OCI-LY1 (cell line): Measurements from ENCODE around the gene SNRNP200.

Source experiments
- H2AFZ ChIP-seq: fragments of 200-600 bp; sonication (generic), shearing (Covaris generic); 2 replicates; pipeline ENCODE4 v1.6.0; 2014; ENCODE audit warnings: antibody characterized with exemption, mild to moderate bottlenecking, low read length
- H3F3A ChIP-seq: fragments of 200-600 bp; sonication (generic), shearing (Covaris generic); 2 replicates; pipeline ENCODE4 v1.6.0; 2014; ENCODE audit warnings: mild to moderate bottlenecking, antibody characterized with exemption, low read length, moderate library complexity; ENCODE audit not compliant: insufficient read depth
- H3K27ac ChIP-seq: fragments of 200-600 bp; sonication (generic); 2 replicates; pipeline ENCODE4 v1.5.1; 2014; ENCODE audit warnings: low read length, mixed run types, mild to moderate bottlenecking, low read depth; ENCODE audit not compliant: poor library complexity, severe bottlenecking
- H3K27me3 ChIP-seq: fragments of 200-600 bp; sonication (generic); 2 replicates; pipeline ENCODE4 v1.6.0; 2014; ENCODE audit warnings: antibody characterized with exemption, mild to moderate bottlenecking, low read length, moderate library complexity; ENCODE audit not compliant: insufficient read depth
- H3K36me3 ChIP-seq: fragments of 200-600 bp; sonication (generic); 2 replicates; pipeline ENCODE4 v1.6.1; 2014; ENCODE audit warnings: mild to moderate bottlenecking, antibody characterized with exemption, low read length, moderate library complexity, mixed read lengths; ENCODE audit not compliant: insufficient read depth
- H3K4me1 ChIP-seq: fragments of 200-600 bp; sonication (generic); 2 replicates; pipeline ENCODE4 v1.5.1; 2014; ENCODE audit warnings: mild to moderate bottlenecking, low read length, moderate library complexity; ENCODE audit not compliant: insufficient read depth, severe bottlenecking
- H3K4me2 ChIP-seq: fragments of 200-600 bp; sonication (generic), shearing (Covaris generic); 2 replicates; pipeline ENCODE4 v1.6.1; 2014; ENCODE audit warnings: low read length
- H3K4me3 ChIP-seq: fragments of 200-600 bp; sonication (generic); 2 replicates; pipeline ENCODE4 v1.5.1; 2014; ENCODE audit warnings: low read length, low read depth, mild to moderate bottlenecking, mixed read lengths; ENCODE audit not compliant: poor library complexity, severe bottlenecking
- H3K79me2 ChIP-seq: fragments of 200-600 bp; shearing (Covaris generic); 2 replicates; pipeline ENCODE4 v1.6.1; 2016; ENCODE audit warnings: mixed run types, low read length, mixed read lengths; ENCODE audit not compliant: insufficient read depth
- H3K9ac ChIP-seq: fragments of 200-600 bp; sonication (generic), shearing (Covaris generic); 2 replicates; pipeline ENCODE4 v1.6.1; 2014; ENCODE audit warnings: mild to moderate bottlenecking, low read length, mixed read lengths
- H3K9me2 ChIP-seq: fragments of 200-600 bp; sonication (generic), shearing (Covaris generic); 2 replicates; pipeline ENCODE4 v1.6.1; 2014; ENCODE audit warnings: low read depth, mild to moderate bottlenecking, low read length, mixed read lengths
- H3K9me3 ChIP-seq: fragments of 200-600 bp; shearing (Covaris generic); 2 replicates; pipeline ENCODE4 v1.6.1; 2014; ENCODE audit warnings: low read length, mixed read lengths
- H4K20me1 ChIP-seq: fragments of 200-600 bp; sonication (generic), shearing (Covaris generic); 2 replicates; pipeline ENCODE4 v1.6.0; 2016; ENCODE audit warnings: mild to moderate bottlenecking, low read length; ENCODE audit not compliant: insufficient read depth
- CTCF ChIP-seq: fragments of 200-600 bp; sonication (generic), shearing (Covaris generic); IDR thresholded peaks from 2 replicates; pipeline ENCODE4 v1.5.1; 2017; ENCODE audit warnings: mild to moderate bottlenecking, antibody characterized with exemption, low read length, moderate library complexity, mixed read lengths
- EZH2 ChIP-seq: fragments of 200-600 bp; sonication (generic), shearing (Covaris generic); IDR thresholded peaks from 2 replicates; pipeline ENCODE4 v1.8.0; 2017; ENCODE audit warnings: borderline replicate concordance, mixed run types, mild to moderate bottlenecking, antibody characterized with exemption, low read length, moderate library complexity, mixed read lengths

SNRNP200 gene

DNA sequence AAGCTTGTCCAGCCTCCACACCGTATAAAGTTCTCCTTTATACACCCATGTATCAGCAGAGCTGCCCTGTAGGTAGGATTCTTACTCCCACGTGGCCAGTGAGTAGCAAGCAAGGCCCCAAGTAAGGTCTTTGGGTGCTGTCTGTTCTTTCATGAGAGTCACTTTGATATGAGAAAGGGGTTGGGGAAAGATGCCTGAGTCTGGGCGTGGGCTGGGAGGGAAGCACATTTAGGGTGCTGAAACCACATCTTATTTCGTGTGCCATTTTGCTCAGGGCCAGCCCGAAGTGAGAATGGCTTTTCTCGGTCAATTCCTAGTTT, 19.3 kb upstream of the SNRNP200 start:
- Histone ChIP-seq H3K9me3 (no peaks in the 10 kb centered on the region), H3K9me2 (no peaks in the 10 kb centered on the region), H4K20me1 (no peaks in the 10 kb centered on the region), H3K27me3 (no peaks in the 10 kb centered on the region), H3K79me2 (0 out of 2 replicates have a peak, but pooled peaks cover 4% of the 10 kb centered on the region), H3K4me3 (peak overlapping the region; percentile 81), H3K4me2 (peak overlapping the region; percentile 79), H3K9ac (peak overlapping the region; percentile 73), H2AFZ (0 out of 2 replicates have a peak overlapping the region, but pooled peaks have one; percentile 15), H3K36me3 (peaks cover 30% of the 10 kb centered on the region), H3K4me1 (peaks cover 47% of the 10 kb centered on the region), H3F3A (no peaks in the 10 kb centered on the region), H3K27ac (peak overlapping the region; percentile 58)
- TF ChIP-seq EZH2 (no peak), CTCF (no peak)

GRCh38 chr2:96323849-96324248, 18.5 kb upstream of the SNRNP200 start:
- no peak overlapping the region for H3K9ac ChIP-seq
- TF ChIP-seq EZH2 (no peak), CTCF (no peak)
- no peaks in the 10 kb centered on the region for H4K20me1 ChIP-seq
- H3K36me3 ChIP-seq: peaks cover 25% of the 10 kb centered on the region
- H3K4me2 ChIP-seq: no peak overlapping the region
- H3K9me3 ChIP-seq: no peaks in the 10 kb centered on the region
- H3K9me2 ChIP-seq: no peaks in the 10 kb centered on the region
- H3K27me3 ChIP-seq: no peaks in the 10 kb centered on the region
- no peak overlapping the region for H2AFZ ChIP-seq
- H3K27ac ChIP-seq: peak overlapping the region; percentile 58
- H3F3A ChIP-seq: no peaks in the 10 kb centered on the region
- peaks cover 55% of the 10 kb centered on the region for H3K4me1 ChIP-seq
- H3K79me2 ChIP-seq: 0 out of 2 replicates have a peak, but pooled peaks cover 4% of the 10 kb centered on the region
- H3K4me3 ChIP-seq: no peak overlapping the region

DNA sequence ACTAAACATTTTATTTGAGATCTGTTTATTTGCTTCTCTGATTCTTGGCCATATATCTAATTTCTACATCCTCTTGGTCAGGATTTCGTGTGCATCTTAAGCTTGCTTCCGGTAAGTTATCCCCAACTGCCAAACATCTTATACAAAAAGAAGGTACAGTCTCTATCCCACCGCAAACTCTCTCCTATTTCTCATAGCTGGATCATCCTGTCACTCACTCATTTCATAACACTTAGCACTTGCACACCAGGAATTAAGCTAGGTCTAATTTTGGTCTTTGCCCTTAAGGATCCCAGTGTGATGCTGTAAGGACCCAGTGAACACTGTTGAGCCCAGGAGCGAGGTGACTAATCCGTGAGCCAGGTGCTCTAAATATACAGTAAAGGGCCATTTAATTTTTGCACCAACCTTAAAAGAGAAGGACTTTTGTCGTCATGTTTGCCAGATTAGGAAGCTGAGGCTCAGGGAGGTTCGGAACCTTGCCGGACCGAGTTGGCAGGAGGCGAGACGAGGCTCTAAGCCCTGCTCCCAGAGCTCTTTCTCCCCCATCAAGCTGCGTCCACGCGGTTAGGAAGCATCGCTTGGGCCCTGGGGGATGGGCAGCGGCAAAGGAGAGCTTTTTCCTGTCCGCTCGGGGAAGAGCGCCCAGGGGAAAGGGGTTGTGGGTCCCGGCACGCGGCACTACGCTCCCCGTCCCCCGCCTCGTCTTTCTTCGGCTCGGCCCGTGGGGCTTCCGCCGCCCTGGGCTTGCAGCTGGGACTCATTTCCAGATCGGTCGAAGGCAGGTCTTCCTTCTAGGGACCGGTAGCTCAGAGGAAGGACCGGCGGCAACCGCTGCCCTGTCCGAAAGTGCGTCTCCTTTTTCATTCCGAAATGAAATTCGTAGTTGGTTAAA, 15.6 kb upstream of the SNRNP200 start:
- Histone ChIP-seq H3K4me1 (peaks cover 52% of the 10 kb centered on the region), H3K36me3 (no peaks in the 10 kb centered on the region), H4K20me1 (no peaks in the 10 kb centered on the region), H3K4me2 (peak overlapping the region; percentile 85), H3K9ac (peak overlapping the region; percentile 84), H3K9me2 (no peaks in the 10 kb centered on the region), H3K27me3 (no peaks in the 10 kb centered on the region), H3K79me2 (no peaks in the 10 kb centered on the region), H3K4me3 (peak overlapping the region; percentile 75), H2AFZ (no peak overlapping the region), H3F3A (no peaks in the 10 kb centered on the region), H3K27ac (peak overlapping the region; percentile 80), H3K9me3 (no peaks in the 10 kb centered on the region)
- TF ChIP-seq EZH2 (no peak), CTCF (no peak)
